ENCODE data around the gene TNIP3. TPM values are rescaled to one million over a fixed set of nuclear protein-coding genes. Genes with fewer than 3 reads are reported as not detected.

The TNIP3 gene
- polyA plus RNA-seq, 1 donor (not counting 4 experiments of a cell fraction or from before 2014, with no cell fraction given): 0.04 TPM

GRCh38 chr4:121139533-121140222, 24.4 kb downstream of the TNIP3 start:
- TF ChIP-seq CTCF (optimal IDR thresholded peaks at IDR 0.05 in 1 of 3, IDR thresholded peaks at IDR 0.05 in 1 of 3, conservative IDR thresholded peaks at IDR 0.05 in 1 of 3; ENCODE audit: extremely low read depth in 1 of 3, insufficient read depth in 2 of 3, low read length in 3 of 3) (no peak), EZH2 (IDR thresholded peaks at IDR 0.05; ENCODE audit: low read length) (no peak)
- dilution Hi-C loops (cut with MboI; ENCODE audit: extremely low pct_ligation_motif_present, low sequenced_read_pairs): no loop called here
- H3K27ac ChIP-seq (ENCODE audit: control insufficient read depth, insufficient read depth, low read length): no peak overlapping the region
- H3K9ac ChIP-seq (ENCODE audit: control insufficient read depth, extremely low read depth, insufficient read depth, low read length): no peak overlapping the region
- no peak overlapping the region for H3K4me2 ChIP-seq (ENCODE audit: control insufficient read depth, extremely low read depth, insufficient read depth, low read depth, low read length)
- no peaks in the 10 kb centered on the region for H3K4me1 ChIP-seq (ENCODE audit: control insufficient read depth, extremely low read depth, insufficient read depth, low read length)
- FAIRE-seq (no peak), DNase-seq (ENCODE audit: low read depth, low spot score) (no peak)
- H3K9me1 ChIP-seq (ENCODE audit: control insufficient read depth, extremely low read depth, insufficient read depth, low read length): no peaks in the 10 kb centered on the region
- H3K79me2 ChIP-seq (ENCODE audit: control insufficient read depth, insufficient read depth, low read length): no peaks in the 10 kb centered on the region
- H3K27me3 ChIP-seq (ENCODE audit: control insufficient read depth, extremely low read depth, insufficient read depth, low read length): peaks cover 3% of the 10 kb centered on the region
- no peaks in the 10 kb centered on the region for H3K36me3 ChIP-seq (ENCODE audit: control insufficient read depth in 2 of 2, extremely low read depth in 1 of 2, insufficient read depth in 2 of 2, low read length in 2 of 2)
- H2AFZ ChIP-seq (ENCODE audit: control insufficient read depth, low read length): no peak overlapping the region
- H3K4me3 ChIP-seq (ENCODE audit: control insufficient read depth in 2 of 3, extremely low read depth in 1 of 3, insufficient read depth in 2 of 3, low read depth in 1 of 3, low read length in 3 of 3): no peak overlapping the region
- H3K9me3 ChIP-seq (ENCODE audit: control insufficient read depth, low read depth, low read length): no peaks in the 10 kb centered on the region
- no peaks in the 10 kb centered on the region for H4K20me1 ChIP-seq (ENCODE audit: control insufficient read depth, extremely low read depth, insufficient read depth, low read length)

DNA sequence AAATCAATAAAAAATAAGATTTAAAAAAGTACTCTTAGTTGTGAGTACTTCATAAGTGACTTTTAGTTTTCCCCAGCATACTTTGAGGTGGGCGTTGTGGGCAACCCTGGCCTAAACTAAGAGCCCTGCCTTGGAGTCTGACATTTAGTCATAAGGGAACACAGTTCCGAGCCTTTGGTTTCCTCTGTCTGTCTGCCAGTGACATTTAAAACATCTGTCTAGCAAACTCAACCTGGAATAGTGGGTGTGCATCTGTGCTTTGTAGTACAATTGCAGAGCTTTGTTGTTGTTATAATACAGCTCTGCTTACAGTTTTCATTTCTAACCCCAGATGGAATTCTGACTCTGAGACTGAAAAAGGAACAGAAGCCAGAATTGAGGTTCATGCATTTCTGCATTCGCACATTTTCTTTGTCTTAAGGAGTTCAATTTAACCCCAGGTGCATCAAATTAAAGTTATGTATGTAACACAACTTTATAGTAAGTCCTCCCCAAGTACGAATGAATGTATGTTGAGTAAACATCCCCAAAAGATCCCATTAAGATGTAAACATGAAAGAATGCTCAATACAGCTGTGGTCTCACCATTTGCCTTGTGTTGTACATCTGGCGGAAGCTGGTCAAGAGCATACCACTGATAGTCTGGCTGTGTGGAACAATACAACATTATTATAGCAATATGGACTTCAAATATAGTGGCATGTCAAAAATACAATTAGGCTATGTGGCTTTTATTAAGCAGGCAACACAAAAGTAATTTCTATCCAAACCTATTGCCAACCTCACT, 25.9 kb downstream of the TNIP3 start:
- TF ChIP-seq CTCF (optimal IDR thresholded peaks at IDR 0.05 in 1 of 3, IDR thresholded peaks at IDR 0.05 in 1 of 3, conservative IDR thresholded peaks at IDR 0.05 in 1 of 3; ENCODE audit: extremely low read depth in 1 of 3, insufficient read depth in 2 of 3, low read length in 3 of 3) (no peak), EZH2 (IDR thresholded peaks at IDR 0.05; ENCODE audit: low read length) (no peak)
- no peak overlapping the region for H3K27ac ChIP-seq (ENCODE audit: control insufficient read depth, insufficient read depth, low read length)
- H2AFZ ChIP-seq (ENCODE audit: control insufficient read depth, low read length): no peak overlapping the region
- H4K20me1 ChIP-seq (ENCODE audit: control insufficient read depth, extremely low read depth, insufficient read depth, low read length): no peaks in the 10 kb centered on the region
- no peaks in the 10 kb centered on the region for H3K4me1 ChIP-seq (ENCODE audit: control insufficient read depth, extremely low read depth, insufficient read depth, low read length)
- no peak overlapping the region for H3K4me2 ChIP-seq (ENCODE audit: control insufficient read depth, extremely low read depth, insufficient read depth, low read depth, low read length)
- H3K9ac ChIP-seq (ENCODE audit: control insufficient read depth, extremely low read depth, insufficient read depth, low read length): no peak overlapping the region
- H3K79me2 ChIP-seq (ENCODE audit: control insufficient read depth, insufficient read depth, low read length): no peaks in the 10 kb centered on the region
- no peak for FAIRE-seq
- H3K9me1 ChIP-seq (ENCODE audit: control insufficient read depth, extremely low read depth, insufficient read depth, low read length): no peaks in the 10 kb centered on the region
- peaks cover 5% of the 10 kb centered on the region for H3K27me3 ChIP-seq (ENCODE audit: control insufficient read depth, extremely low read depth, insufficient read depth, low read length)
- no peak for DNase-seq (ENCODE audit: low read depth, low spot score)
- dilution Hi-C loops (cut with MboI; ENCODE audit: extremely low pct_ligation_motif_present, low sequenced_read_pairs): no loop called here
- no peak overlapping the region for H3K4me3 ChIP-seq (ENCODE audit: control insufficient read depth in 2 of 3, extremely low read depth in 1 of 3, insufficient read depth in 2 of 3, low read depth in 1 of 3, low read length in 3 of 3)
- no peaks in the 10 kb centered on the region for H3K9me3 ChIP-seq (ENCODE audit: control insufficient read depth, low read depth, low read length)
- H3K36me3 ChIP-seq (ENCODE audit: control insufficient read depth in 2 of 2, extremely low read depth in 1 of 2, insufficient read depth in 2 of 2, low read length in 2 of 2): no peaks in the 10 kb centered on the region

All from keratinocyte (primary cell).